Ascending aorta (tissue), 2 donors: ENCODE data around the gene DZIP1L. TPM values are rescaled to one million over a fixed set of nuclear protein-coding genes. Genes with fewer than 3 reads are reported as not detected.

Source experiments
- DNase-seq, 2 donors: peaks; one replicate each; pipeline ENCODE4 v3.0.0-alpha.2; 2019; ENCODE audit warnings: low spot score in 2 of 2
- H3K27ac ChIP-seq, 2 donors: fragments of 200-600 bp; sonication (generic); one replicate each; pipeline ENCODE4 v1.5.1; 2016 to 2017; ENCODE audit warnings: mild to moderate bottlenecking in 1 of 2
- H3K27me3 ChIP-seq: fragments of 200-600 bp; sonication (generic); one replicate; pipeline ENCODE4 v1.5.1; 2017
- H3K36me3 ChIP-seq, 2 donors: fragments of 200-600 bp; sonication (generic); one replicate each; pipeline ENCODE4 v1.5.1; 2016
- H3K4me1 ChIP-seq, 2 donors: fragments of 200-600 bp; sonication (generic); one replicate each; pipeline ENCODE4 v1.5.1; 2016 to 2017; ENCODE audit warnings: mild to moderate bottlenecking in 1 of 2
- H3K4me3 ChIP-seq, 2 donors: fragments of 200-600 bp; sonication (generic); one replicate each; pipeline ENCODE4 v1.5.1; 2016 to 2017; ENCODE audit warnings: mild to moderate bottlenecking in 1 of 2
- H3K9me3 ChIP-seq, 2 donors: fragments of 200-600 bp; sonication (generic); one replicate each; pipeline ENCODE4 v1.5.1; 2016
- intact Hi-C: fragments of 100-400 bp; cut with DNase I; formaldehyde crosslinking; loops from one replicate; pipeline ENCODE4 v1.15.1; 2023
- total RNA-seq: library from RNA; depleted of rRNA; stranded (reverse); fragments of >200 nt; gene quantifications from one replicate; pipeline ENCODE4 v1.1.0, GENCODE V29; 2016
- TF ChIP-seq, protein P1 (sequence below), 3 experiments: fragments of 200-600 bp in 2 of 3; fragments of 450-650 bp in 1 of 3; sonication (generic) in 2 of 3; IDR thresholded peaks; one replicate each; pipeline ENCODE4 v1.5.1; 2016 to 2019; ENCODE audit warnings: antibody characterized with exemption in 3 of 3, mild to moderate bottlenecking in 1 of 3, moderate library complexity in 1 of 3

DZIP1L gene
- total RNA-seq, 1 donor from 2014 or later, result 23.1 TPM

DNA sequence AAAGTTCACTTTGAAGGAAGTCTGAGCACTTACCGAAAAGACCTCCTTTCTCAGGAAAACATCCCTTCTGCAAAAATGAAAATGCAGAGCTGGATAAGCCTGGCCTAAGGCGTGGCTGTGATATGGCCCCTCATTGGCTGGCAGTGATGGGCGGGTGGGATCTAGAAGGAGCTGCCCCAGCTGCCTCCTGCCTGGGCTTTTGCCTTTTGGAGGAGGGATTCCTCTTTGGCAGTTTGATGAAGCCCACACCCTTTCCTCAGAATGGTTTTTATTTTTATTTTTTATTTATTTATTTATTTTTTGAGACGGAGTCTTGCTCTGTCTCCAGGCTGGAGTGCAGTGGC is 4.0 kb upstream of the DZIP1L start:
- intact Hi-C loops, result loop anchor here (1.0 to 10.0 kb wide), 7 partner anchors 51 to 805 kb away; partner anchors contain the start of genes ARMC8, DBR1, MRAS and PIK3CB
- H3K27ac ChIP-seq, result no peak overlapping the region
- H3K4me1 ChIP-seq, result no peaks in the 10 kb centered on the region
- no peak for DNase-seq
- no peak overlapping the region for H3K4me3 ChIP-seq
- H3K27me3 ChIP-seq, result no peaks in the 10 kb centered on the region
- H3K9me3 ChIP-seq, result no peaks in the 10 kb centered on the region
- H3K36me3 ChIP-seq, result no peaks in the 10 kb centered on the region
- TF ChIP-seq, protein P1, sequence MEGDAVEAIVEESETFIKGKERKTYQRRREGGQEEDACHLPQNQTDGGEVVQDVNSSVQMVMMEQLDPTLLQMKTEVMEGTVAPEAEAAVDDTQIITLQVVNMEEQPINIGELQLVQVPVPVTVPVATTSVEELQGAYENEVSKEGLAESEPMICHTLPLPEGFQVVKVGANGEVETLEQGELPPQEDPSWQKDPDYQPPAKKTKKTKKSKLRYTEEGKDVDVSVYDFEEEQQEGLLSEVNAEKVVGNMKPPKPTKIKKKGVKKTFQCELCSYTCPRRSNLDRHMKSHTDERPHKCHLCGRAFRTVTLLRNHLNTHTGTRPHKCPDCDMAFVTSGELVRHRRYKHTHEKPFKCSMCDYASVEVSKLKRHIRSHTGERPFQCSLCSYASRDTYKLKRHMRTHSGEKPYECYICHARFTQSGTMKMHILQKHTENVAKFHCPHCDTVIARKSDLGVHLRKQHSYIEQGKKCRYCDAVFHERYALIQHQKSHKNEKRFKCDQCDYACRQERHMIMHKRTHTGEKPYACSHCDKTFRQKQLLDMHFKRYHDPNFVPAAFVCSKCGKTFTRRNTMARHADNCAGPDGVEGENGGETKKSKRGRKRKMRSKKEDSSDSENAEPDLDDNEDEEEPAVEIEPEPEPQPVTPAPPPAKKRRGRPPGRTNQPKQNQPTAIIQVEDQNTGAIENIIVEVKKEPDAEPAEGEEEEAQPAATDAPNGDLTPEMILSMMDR (IDR thresholded peaks at IDR 0.05), result no peak

DNA sequence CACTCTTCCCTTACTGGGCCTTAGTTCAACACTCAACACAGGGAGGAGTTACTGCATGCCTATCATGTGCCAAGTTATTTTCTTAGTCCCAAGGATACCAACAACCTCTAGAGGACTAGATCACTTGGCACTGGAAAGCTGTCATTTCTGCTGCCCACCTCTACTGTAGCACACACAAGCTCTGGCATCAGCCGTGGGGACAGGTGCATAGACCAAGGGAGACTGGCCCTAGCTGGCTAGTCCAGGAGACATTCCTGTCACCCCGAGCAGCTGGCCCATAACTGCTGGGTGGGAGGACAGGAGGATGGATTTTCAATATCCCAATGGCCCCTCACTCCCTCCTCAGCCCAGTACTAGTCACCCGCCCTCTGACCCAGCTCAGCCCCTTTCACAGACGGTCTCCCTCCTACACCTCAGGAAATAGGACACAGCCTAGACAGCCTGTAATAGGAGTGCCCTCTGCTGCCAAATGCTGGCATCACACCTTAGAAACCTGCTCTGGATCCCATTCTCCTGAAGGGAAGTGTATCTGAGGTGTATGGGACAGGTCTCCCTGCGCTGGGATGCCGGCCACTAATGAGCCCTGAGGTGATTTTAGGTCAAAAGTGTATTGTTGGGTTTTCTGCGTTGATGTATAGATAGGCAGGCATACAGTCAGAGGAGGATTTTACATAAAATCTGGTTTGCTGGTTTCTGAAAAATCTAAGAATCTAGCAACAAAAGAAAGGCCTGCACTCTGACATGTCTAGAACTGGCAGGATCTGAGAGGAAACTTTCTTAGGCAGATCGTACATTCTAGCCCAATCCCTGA is 3.4 kb upstream of the DZIP1L start:
- intact Hi-C loops, result loop anchor here (1.0 to 10.0 kb wide), 7 partner anchors 51 to 806 kb away; partner anchors contain the start of genes ARMC8, DBR1, MRAS and PIK3CB
- Histone ChIP-seq H3K4me1 (peaks cover 0 to 5% of the 10 kb centered on the region in 2 donors), H3K27me3 (no peaks in the 10 kb centered on the region), H3K27ac (no peak overlapping the region), H3K36me3 (no peaks in the 10 kb centered on the region), H3K4me3 (no peak overlapping the region), H3K9me3 (no peaks in the 10 kb centered on the region)
- peak in 1 of 2 donors; percentile 88 for DNase-seq
- TF ChIP-seq, protein P1 (IDR thresholded peaks at IDR 0.05), result peak; percentile 54 to 86 (median 85)

DNA sequence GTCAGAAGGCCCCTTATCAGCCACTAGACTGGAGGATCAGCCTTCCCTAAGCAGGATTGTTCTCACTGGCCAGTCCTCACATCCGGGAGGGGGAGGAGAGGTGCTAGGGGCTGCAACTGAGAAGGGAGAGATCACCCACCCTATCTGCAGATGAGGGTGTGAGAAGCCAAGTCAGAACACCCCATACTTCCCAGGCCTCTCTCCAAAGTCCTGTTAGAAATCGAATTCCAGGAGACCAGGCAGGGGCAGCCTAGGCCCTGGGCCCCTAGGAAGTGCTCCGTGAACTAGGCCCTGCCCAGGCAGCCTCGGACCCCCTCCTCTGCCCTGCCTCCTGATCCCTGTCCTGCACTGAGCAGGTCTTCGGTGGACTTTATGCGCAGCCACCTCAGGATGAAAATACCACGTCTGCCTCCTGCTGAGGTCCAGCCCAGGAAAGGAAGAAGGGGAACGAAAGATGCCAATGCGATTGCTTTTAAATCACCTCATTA is 933 bp downstream of the DZIP1L start:
- Histone ChIP-seq H3K4me3 (peak overlapping the region; percentile 75 to 95), H3K27ac (peak overlapping the region; percentile 92 to 97), H3K36me3 (peaks cover 5 to 7% of the 10 kb centered on the region in 2 donors), H3K9me3 (no peaks in the 10 kb centered on the region), H3K27me3 (no peaks in the 10 kb centered on the region), H3K4me1 (peaks cover 0 to 10% of the 10 kb centered on the region in 2 donors)
- TF ChIP-seq, protein P1 (IDR thresholded peaks at IDR 0.05), result no peak
- DNase-seq, result no peak
- intact Hi-C loops, result loop anchor here (10.0 kb wide), 2 partner anchors 720 to 810 kb away; partner anchors contain the start of gene PIK3CB

DNA sequence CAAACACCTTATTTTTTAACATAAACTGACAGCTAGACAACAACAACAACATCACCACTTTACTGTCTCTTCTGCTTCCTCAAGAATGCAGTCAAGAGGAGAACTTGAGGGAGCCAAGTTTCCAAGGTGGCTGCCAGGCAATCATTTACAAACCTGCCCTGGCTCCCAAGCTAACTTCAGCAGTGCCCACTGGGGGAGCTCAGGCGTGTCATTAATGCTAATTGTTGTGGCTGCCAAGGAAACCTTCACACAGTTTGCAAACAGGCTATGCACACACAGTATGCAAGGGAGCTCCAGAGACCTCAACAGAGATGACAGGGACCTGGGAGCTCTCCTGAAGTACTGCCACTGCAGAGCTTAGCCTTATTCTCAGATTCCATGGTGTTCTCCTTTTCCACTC is 2.1 kb downstream of the DZIP1L start:
- peak overlapping the region in 1 of 2 donors; percentile 75 for H3K4me3 ChIP-seq
- peaks cover 5 to 7% of the 10 kb centered on the region in 2 donors for H3K36me3 ChIP-seq
- peaks cover 0 to 10% of the 10 kb centered on the region in 2 donors for H3K4me1 ChIP-seq
- H3K27me3 ChIP-seq, result no peaks in the 10 kb centered on the region
- TF ChIP-seq, protein P1 (IDR thresholded peaks at IDR 0.05), result no peak
- H3K27ac ChIP-seq, result peak overlapping the region; percentile 92 to 97
- intact Hi-C loops, result loop anchor here (10.0 kb wide), 2 partner anchors 721 to 811 kb away; partner anchors contain the start of gene PIK3CB
- DNase-seq, result no peak
- H3K9me3 ChIP-seq, result no peaks in the 10 kb centered on the region

DNA sequence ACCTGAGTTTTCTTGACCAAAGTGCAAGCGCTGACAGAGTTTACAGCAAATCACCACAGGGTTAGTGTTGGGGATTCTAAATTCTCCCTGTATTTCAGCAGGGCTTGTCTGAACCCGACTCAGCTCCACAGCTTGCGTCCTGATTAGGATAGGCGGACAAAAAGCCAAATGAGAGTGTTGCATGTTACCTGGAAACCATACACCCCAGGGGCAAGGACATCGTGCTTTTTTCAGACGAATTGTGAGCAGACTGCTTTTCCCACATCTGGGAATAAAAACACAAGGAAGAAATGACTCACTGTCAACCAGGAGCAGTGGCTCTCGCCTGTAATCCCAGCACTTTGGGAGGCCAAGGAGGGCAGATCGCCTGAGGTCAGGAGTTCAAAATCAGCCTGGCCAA is 3.0 kb downstream of the DZIP1L start:
- no peak for DNase-seq
- H3K27me3 ChIP-seq, result no peaks in the 10 kb centered on the region
- intact Hi-C loops, result loop anchor here (10.0 kb wide), 2 partner anchors 722 to 812 kb away; partner anchors contain the start of gene PIK3CB
- peaks cover 5 to 7% of the 10 kb centered on the region in 2 donors for H3K36me3 ChIP-seq
- H3K4me3 ChIP-seq, result no peak overlapping the region
- no peak overlapping the region for H3K27ac ChIP-seq
- TF ChIP-seq, protein P1 (IDR thresholded peaks at IDR 0.05), result no peak
- H3K9me3 ChIP-seq, result no peaks in the 10 kb centered on the region
- peaks cover 0 to 10% of the 10 kb centered on the region in 2 donors for H3K4me1 ChIP-seq
